GM13977 (cell line): Measurements from ENCODE around the gene MRPL22.

Source experiments
- DNase-seq: peaks from one replicate; pipeline ENCODE4 v3.0.0; 2012; ENCODE audit warnings: low spot score
- in situ Hi-C: fragments of 300-500 bp; cut with MboI; formaldehyde crosslinking; loops from one replicate; pipeline ENCODE4 v1.12.0; 2022; ENCODE audit warnings: low sequenced_read_pairs, low pct_unique_long_range_greater_than_20kb, mixed read lengths, inconsistent platforms; ENCODE audit not compliant: unreplicated experiment
- TF ChIP-seq, protein P1 (sequence below): IDR thresholded peaks from 2 replicates; pipeline ENCODE4 v1.5.1; 2012; ENCODE audit warnings: mild to moderate bottlenecking, control low read depth; ENCODE audit not compliant: insufficient read depth; ENCODE audit errors: extremely low read depth, missing control alignments

Gene MRPL22

GRCh38 chr5:154940772-154941620 lies at the start of gene MRPL22:
Gene MRPL22, plus strand, starts transcription at chr5:154941073. Its CDS starts 38 bp downstream, at chr5:154941111.
- in situ Hi-C loops: no loop called here
- TF ChIP-seq, protein P1, sequence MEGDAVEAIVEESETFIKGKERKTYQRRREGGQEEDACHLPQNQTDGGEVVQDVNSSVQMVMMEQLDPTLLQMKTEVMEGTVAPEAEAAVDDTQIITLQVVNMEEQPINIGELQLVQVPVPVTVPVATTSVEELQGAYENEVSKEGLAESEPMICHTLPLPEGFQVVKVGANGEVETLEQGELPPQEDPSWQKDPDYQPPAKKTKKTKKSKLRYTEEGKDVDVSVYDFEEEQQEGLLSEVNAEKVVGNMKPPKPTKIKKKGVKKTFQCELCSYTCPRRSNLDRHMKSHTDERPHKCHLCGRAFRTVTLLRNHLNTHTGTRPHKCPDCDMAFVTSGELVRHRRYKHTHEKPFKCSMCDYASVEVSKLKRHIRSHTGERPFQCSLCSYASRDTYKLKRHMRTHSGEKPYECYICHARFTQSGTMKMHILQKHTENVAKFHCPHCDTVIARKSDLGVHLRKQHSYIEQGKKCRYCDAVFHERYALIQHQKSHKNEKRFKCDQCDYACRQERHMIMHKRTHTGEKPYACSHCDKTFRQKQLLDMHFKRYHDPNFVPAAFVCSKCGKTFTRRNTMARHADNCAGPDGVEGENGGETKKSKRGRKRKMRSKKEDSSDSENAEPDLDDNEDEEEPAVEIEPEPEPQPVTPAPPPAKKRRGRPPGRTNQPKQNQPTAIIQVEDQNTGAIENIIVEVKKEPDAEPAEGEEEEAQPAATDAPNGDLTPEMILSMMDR: no peak
- DNase-seq: peak; percentile 91

GRCh38 chr5:154892369-154892771 lies 48.5 kb upstream of the MRPL22 start:
- in situ Hi-C loops: no loop called here
- TF ChIP-seq, protein P1: no peak

DNA sequence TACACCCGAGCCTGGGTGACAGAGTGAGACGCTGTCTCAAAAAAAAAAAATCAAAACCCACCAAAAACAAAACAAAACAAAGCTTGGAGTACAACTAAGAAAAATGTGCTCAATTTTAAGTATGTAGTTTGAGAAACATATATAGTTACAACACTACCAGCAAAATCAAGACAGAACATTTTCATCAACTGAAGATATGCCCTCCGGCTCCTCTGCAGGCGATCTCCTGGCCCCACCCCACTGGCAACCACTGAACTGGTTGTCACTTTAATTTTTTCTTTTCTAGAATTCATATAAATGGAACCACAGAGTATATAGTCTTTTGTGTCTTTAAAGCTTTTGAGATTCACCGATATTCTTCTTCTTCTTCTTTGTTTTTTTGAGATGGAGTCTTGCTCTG lies 47.5 kb upstream of the MRPL22 start:
- in situ Hi-C loops: no loop called here
- TF ChIP-seq, protein P1: no peak
- DNase-seq: no peak

More at GRCh38 chr5:154892369-154892771, 48.5 kb upstream of the MRPL22 start:
- DNase-seq: no peak

DNA sequence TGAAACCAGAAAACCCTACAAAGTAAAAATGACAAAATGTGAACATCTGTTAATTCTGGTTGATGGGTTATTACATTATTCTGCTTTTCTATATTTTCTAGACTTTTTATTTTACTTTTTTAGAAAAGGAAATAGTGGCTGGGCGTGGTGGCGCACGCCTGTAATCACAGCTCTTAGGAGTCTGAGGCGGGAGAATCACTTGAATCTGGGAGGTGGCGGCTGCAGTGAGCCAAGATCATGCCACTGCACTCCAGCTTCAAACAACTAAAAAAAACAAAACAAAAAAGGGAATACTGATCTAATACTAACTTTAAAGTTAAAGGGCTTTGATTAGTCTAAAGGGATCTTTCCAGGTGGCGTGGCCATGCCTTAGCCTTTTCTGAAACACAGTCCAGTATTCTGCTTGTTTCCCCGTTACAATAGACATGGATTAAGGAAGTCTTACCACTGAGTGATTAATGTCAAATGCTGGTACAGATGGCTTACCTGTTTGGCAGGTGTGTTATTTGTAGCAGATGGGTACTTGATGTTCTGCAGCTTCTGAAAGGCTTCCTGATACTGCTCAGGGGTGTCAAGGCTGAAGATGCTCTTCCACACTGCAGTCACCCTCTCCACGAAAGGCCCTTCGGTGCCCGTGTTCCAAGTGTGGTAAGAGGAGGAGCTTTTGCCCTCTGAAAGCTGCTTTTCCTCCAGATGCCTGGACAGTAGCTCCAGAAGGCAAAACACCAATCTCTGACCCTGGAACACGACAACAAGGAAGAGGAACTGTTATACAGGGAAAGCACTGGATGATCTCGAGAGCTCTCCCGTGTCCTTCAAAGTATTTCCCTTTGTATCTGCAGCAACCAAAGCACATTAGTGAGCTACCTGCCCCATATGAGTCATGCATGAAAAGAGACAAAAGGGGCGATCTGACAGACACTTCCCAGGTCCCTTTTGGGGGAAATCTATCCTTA lies 45.0 kb upstream of the MRPL22 start:
- TF ChIP-seq, protein P1: no peak
- DNase-seq: no peak
- in situ Hi-C loops: no loop called here

GRCh38 chr5:154896562-154897165 lies 44.2 kb upstream of the MRPL22 start:
- no peak for DNase-seq
- in situ Hi-C loops: no loop called here
- TF ChIP-seq, protein P1: no peak

DNA sequence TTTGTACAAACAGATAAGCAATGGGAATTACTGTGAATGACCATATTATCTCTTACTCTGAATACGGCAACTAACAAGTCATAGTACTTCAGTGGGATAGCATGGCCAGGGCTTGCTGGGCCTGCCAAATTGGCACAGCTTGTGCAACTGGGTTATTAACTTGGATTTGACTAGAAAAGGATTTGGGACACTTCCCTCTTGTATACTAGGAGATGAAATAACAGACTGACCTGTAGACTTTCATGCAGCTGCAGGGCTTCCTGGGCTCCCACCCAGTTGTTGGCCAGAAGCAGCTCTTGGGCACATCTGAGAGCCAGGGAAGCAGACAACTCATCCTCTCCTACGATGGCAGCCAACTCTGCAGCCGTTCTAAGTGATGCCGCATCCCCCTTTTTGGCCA lies 42.7 kb upstream of the MRPL22 start:
- TF ChIP-seq, protein P1: no peak
- no peak for DNase-seq
- in situ Hi-C loops: no loop called here
